Neutrophil (primary cell): Measurements from ENCODE around the gene ZNF830.

Experiments
- H3K27ac ChIP-seq: fragments of 200-600 bp; sonication (generic); 2 replicates; pipeline ENCODE4 v1.5.1; 2016; ENCODE audit warnings: mild to moderate bottlenecking, moderate library complexity
- H3K27me3 ChIP-seq: fragments of 200-600 bp; sonication (generic); 2 replicates; pipeline ENCODE4 v1.6.0; 2016; ENCODE audit warnings: mild to moderate bottlenecking
- H3K36me3 ChIP-seq: fragments of 200-600 bp; sonication (generic); 2 replicates; pipeline ENCODE4 v1.5.1; 2017
- H3K4me1 ChIP-seq, 2 experiments: fragments of 200-600 bp in 1 of 2; sonication (generic) in 1 of 2; 1 replicate in 1 of 2; 2 replicates in 1 of 2; pipeline versions ENCODE4 v1.5.1 to v1.6.1; 2013 to 2016; ENCODE audit warnings: low read depth in 1 of 2, low read length in 1 of 2, mild to moderate bottlenecking in 1 of 2, moderate library complexity in 1 of 2; ENCODE audit not compliant: control insufficient read depth in 1 of 2, insufficient read depth in 1 of 2
- H3K4me3 ChIP-seq, 2 experiments: fragments of 200-600 bp in 1 of 2; sonication (generic) in 1 of 2; 1 replicate in 1 of 2; 2 replicates in 1 of 2; pipeline ENCODE4 v1.5.1; 2013 to 2016; ENCODE audit warnings: low read depth in 1 of 2, low read length in 1 of 2, mild to moderate bottlenecking in 1 of 2, moderate library complexity in 1 of 2
- H3K9me3 ChIP-seq: fragments of 200-600 bp; sonication (generic); 2 replicates; pipeline ENCODE4 v1.5.1; 2016
- CTCF ChIP-seq: fragments of 200-600 bp; sonication (generic); IDR thresholded peaks from 2 replicates; pipeline ENCODE4 v1.5.1; 2016; ENCODE audit warnings: antibody characterized with exemption

Gene ZNF830

GRCh38 chr17:35001549-35001948 is 40.2 kb downstream of the ZNF830 start:
- H3K4me1 ChIP-seq = peaks cover 44 to 53% of the 10 kb centered on the region in 2 experiments
- TF ChIP-seq CTCF = no peak
- H3K27me3 ChIP-seq = no peaks in the 10 kb centered on the region
- peaks cover 48% of the 10 kb centered on the region for H3K36me3 ChIP-seq
- no peak overlapping the region for H3K4me3 ChIP-seq
- H3K27ac ChIP-seq = peak overlapping the region; percentile 74
- no peaks in the 10 kb centered on the region for H3K9me3 ChIP-seq

GRCh38 chr17:35002876-35003551 is 41.7 kb downstream of the ZNF830 start:
- TF ChIP-seq CTCF = no peak
- no peaks in the 10 kb centered on the region for H3K27me3 ChIP-seq
- peak overlapping the region; percentile 74 for H3K27ac ChIP-seq
- H3K4me1 ChIP-seq = peaks cover 29 to 39% of the 10 kb centered on the region in 2 experiments
- H3K36me3 ChIP-seq = peaks cover 63% of the 10 kb centered on the region
- no peak overlapping the region for H3K4me3 ChIP-seq
- no peaks in the 10 kb centered on the region for H3K9me3 ChIP-seq

- Histone ChIP-seq H3K4me1 (peaks cover 21 to 31% of the 10 kb centered on the region in 2 experiments), H3K27ac (peak overlapping the region; percentile 74), H3K27me3 (no peaks in the 10 kb centered on the region), H3K36me3 (peaks cover 67% of the 10 kb centered on the region), H3K9me3 (no peaks in the 10 kb centered on the region), H3K4me3 (no peak overlapping the region)
- TF ChIP-seq CTCF = no peak
Observed at GRCh38 chr17:35003778-35004177, 42.4 kb downstream of the ZNF830 start.

GRCh38 chr17:35006345-35006744 is 45.0 kb downstream of the ZNF830 start:
- peaks cover 82% of the 10 kb centered on the region for H3K36me3 ChIP-seq
- peak overlapping the region; percentile 34 for H3K27ac ChIP-seq
- H3K4me1 ChIP-seq = peaks cover 15 to 23% of the 10 kb centered on the region in 2 experiments
- H3K27me3 ChIP-seq = no peaks in the 10 kb centered on the region
- no peaks in the 10 kb centered on the region for H3K9me3 ChIP-seq
- H3K4me3 ChIP-seq = no peak overlapping the region
- no peak for TF ChIP-seq CTCF

GRCh38 chr17:35006961-35007360 is 45.6 kb downstream of the ZNF830 start:
- H3K9me3 ChIP-seq = no peaks in the 10 kb centered on the region
- H3K4me1 ChIP-seq = peaks cover 15 to 22% of the 10 kb centered on the region in 2 experiments
- peaks cover 82% of the 10 kb centered on the region for H3K36me3 ChIP-seq
- no peak overlapping the region for H3K4me3 ChIP-seq
- no peaks in the 10 kb centered on the region for H3K27me3 ChIP-seq
- H3K27ac ChIP-seq = no peak overlapping the region
- no peak for TF ChIP-seq CTCF
